Naive thymus-derived CD8-positive, alpha-beta T cell (primary cell): Measurements from ENCODE around the gene CXorf38. TPM values are rescaled to one million over a fixed set of nuclear protein-coding genes. Genes with fewer than 3 reads are reported as not detected.
"Not testable (repeated sequence)": the region's sequence is repeated elsewhere in the genome, so short reads cannot be mapped to it uniquely, and the experiment has no call there.

ENCODE experiments used
- ATAC-seq, 2 donors: fragments of 150-1000 bp; cut with Tn5 transposase in 1 of 2; sonication (Bioruptor Pico), chemical (Tn5 transposase) in 1 of 2; 1 replicate in 1 of 2; 2 replicates in 1 of 2; pipeline ENCODE4 v1.10.0; 2021; ENCODE audit warnings: mild to moderate bottlenecking in 2 of 2, moderate library complexity in 2 of 2
- POLR2A ChIA-PET: fragments of 350-600 bp; sonication (Branson Sonifier 250); formaldehyde crosslinking; loops from one replicate; lab custom pipeline; 2021; ENCODE audit warnings: antibody characterized with exemption; lab: Charles Lee
- DNase-seq, 10 donors: peaks; one replicate each; pipeline versions ENCODE4 v3.0.0 to v3.0.0-alpha.2; 2020 to 2022
- H3K27ac Mint-ChIP-seq, 10 donors: one replicate each; pipeline ENCODE4 v1.8.0; 2020 to 2022; ENCODE audit warnings: mild to moderate bottlenecking in 10 of 10, mixed read lengths in 10 of 10, moderate library complexity in 4 of 10, inconsistent platforms in 1 of 10
- H3K27me3 Mint-ChIP-seq, 5 donors: one replicate each; pipeline ENCODE4 v1.8.0; 2021 to 2022; ENCODE audit warnings: mixed read lengths in 5 of 5
- H3K36me3 Mint-ChIP-seq, 3 donors: one replicate each; pipeline ENCODE4 v1.8.0; 2020 to 2022; ENCODE audit warnings: mixed read lengths in 3 of 3, mild to moderate bottlenecking in 2 of 3, inconsistent platforms in 1 of 3
- H3K4me1 Mint-ChIP-seq, 4 donors: one replicate each; pipeline ENCODE4 v1.8.0; 2021 to 2022; ENCODE audit warnings: mixed read lengths in 4 of 4
- H3K4me3 Mint-ChIP-seq, 10 donors: one replicate each; pipeline ENCODE4 v1.8.0; 2020 to 2022; ENCODE audit warnings: mild to moderate bottlenecking in 10 of 10, mixed read lengths in 10 of 10, moderate library complexity in 6 of 10, inconsistent platforms in 1 of 10
- H3K9me3 Mint-ChIP-seq, 9 donors: one replicate each; pipeline ENCODE4 v1.8.0; 2020 to 2022; ENCODE audit warnings: mixed read lengths in 9 of 9, mild to moderate bottlenecking in 3 of 9, inconsistent platforms in 1 of 9, moderate library complexity in 1 of 9
- polyA plus RNA-seq, 3 donors: library from polyadenylated mRNA; unstranded; fragments of 300-500 nt; fragmentation: Illumina TruSeq; gene quantifications; one replicate each; pipeline ENCODE4 v1.2.3, GENCODE V29; 2021
- total RNA-seq, 8 experiments: library from RNA in 2 of 8; stranded (reverse) in 2 of 8; gene quantifications; one replicate each; pipeline ENCODE4 v1.2.3 and lab custom pipeline; 2021 to 2026

The CXorf38 gene
- total and polyA plus RNA-seq, 5 experiments from 2014 or later = 27.3 to 45.2 (median 36.6) TPM

DNA sequence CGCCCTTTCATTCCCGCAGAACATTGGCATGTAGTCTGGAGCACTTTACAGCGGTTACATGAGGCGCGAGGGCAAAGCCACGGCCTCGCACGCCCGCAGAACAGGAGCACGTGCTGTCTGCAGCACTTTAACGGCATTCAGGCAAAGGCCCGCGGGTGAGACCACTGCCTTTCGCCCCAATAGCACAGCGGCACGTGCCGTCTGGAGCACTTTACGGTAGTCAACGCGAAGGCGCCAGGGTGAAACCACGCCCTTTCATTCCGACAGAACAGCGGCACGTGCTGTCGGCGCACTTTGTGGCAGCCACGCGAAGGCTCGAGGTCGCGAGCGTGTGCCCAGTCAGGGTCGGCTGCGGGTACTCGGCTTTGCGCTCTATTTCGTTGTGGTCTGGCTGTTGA, 24.2 kb downstream of the CXorf38 start, which contains the start of gene MPC1L:
TSS of gene MPC1L (plus strand) at position 290 of the 398 bp plus-strand sequence. CDS start 138 bp downstream, outside the sequence.
- no peak for DNase-seq
- H3K36me3 Mint-ChIP-seq = peaks cover 0 to 14% (median 3%) of the 10 kb centered on the region in 3 donors
- no peak within 1 kb of the TSS for H3K4me3 Mint-ChIP-seq
- H3K27ac Mint-ChIP-seq = no peak within 1 kb of the TSS
- POLR2A ChIA-PET = interaction anchor here (0.6 kb wide), 1 partner anchor 932 kb away, joined by 3 read pairs; no protein-coding TSS in a partner anchor
- no peak for ATAC-seq
- no peaks in the 10 kb centered on the region for H3K27me3 Mint-ChIP-seq
- H3K4me1 Mint-ChIP-seq = no peaks in the 10 kb centered on the region
- peaks cover 0 to 3% (median 0%) of the 10 kb centered on the region in 9 donors for H3K9me3 Mint-ChIP-seq

DNA sequence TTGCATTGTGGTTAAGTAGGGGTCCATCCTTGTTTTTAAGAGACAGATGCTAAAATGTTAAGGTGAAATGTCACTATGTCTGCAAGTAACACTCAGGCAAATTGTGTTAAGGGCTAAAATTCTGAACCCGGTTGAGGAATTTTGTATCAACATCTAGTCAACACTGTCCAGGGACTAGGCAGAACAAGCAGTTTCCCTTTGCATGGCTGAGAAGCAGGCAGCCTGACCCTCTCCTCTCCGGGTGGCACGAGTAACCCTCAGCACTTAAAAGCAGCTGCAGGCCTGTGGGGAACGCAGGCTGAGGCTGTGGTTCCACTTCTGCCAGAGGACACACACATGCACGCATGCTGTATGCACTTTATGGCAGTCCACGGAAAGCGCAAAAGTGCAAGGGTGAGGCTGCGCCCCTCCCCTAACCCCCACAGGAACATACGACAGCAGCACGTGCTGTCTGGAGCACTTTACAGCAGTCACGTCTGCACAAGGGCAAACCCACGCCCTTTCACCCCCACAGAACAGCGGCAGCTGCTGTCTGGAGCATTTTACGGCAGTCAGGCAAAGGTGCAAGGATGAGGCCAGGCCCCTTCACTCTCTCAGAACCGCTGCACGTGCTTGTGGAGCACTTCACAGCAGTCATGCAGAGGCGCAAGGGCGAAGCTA, 24.8 kb downstream of the CXorf38 start:
- ATAC-seq (no peak), DNase-seq (no peak)
- Mint-ChIP-seq H3K27ac (no peak overlapping the region), H3K27me3 (no peaks in the 10 kb centered on the region), H3K4me1 (no peaks in the 10 kb centered on the region), H3K4me3 (no peak overlapping the region), H3K9me3 (peaks cover 0 to 3% (median 0%) of the 10 kb centered on the region in 9 donors), H3K36me3 (peaks cover 0 to 9% (median 0%) of the 10 kb centered on the region in 3 donors)
- POLR2A ChIA-PET = interaction anchor here (0.6 kb wide), 1 partner anchor 933 kb away, joined by 3 read pairs; no protein-coding TSS in a partner anchor

DNA sequence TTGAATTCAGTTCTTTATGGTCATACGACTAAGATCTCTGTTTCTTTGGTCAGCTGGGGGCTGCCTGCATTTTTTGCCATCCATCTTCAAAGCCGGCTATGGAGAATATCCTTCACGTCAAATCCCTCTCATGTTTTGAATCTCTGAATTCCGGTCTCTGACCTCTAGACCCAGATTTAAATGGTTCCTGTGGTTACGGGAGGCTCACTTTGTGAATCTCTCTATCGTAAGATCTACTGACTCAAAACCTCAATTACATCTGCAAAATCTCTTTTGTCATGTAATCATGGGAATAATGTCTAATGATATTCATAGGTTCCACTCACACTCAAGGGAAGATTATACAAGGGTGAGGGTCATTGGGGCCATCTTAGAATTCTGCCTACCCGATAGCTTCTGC, 29.8 kb downstream of the CXorf38 start:
- Mint-ChIP-seq H3K27me3 (no peaks in the 10 kb centered on the region), H3K36me3 (no peaks in the 10 kb centered on the region), H3K9me3 (no peaks in the 10 kb centered on the region), H3K4me1 (no peaks in the 10 kb centered on the region), H3K27ac (no peak overlapping the region), H3K4me3 (no peak overlapping the region)
- ATAC-seq = no peak
- DNase-seq = no peak
- POLR2A ChIA-PET = no interaction called here

DNA sequence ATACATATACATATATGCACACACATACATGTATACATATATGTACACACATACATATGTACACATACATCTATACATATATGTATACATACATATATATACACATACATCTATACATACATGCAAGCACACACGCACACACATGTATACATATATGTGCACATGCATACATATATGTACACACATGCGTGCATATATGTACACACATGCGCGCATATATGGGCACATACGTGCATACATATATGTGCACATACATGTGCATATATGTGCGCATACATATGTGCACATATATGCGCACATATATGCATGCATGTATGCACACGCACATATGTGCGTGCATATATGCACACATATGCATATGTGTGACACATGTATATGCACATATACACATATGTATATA, 31.4 kb downstream of the CXorf38 start:
- no peak overlapping the region for H3K4me3 Mint-ChIP-seq
- H3K9me3 Mint-ChIP-seq = no peaks in the 10 kb centered on the region
- H3K27ac Mint-ChIP-seq = no peak overlapping the region
- POLR2A ChIA-PET = no interaction called here
- H3K36me3 Mint-ChIP-seq = no peaks in the 10 kb centered on the region
- no peaks in the 10 kb centered on the region for H3K27me3 Mint-ChIP-seq
- DNase-seq = no peak
- H3K4me1 Mint-ChIP-seq = no peaks in the 10 kb centered on the region
- ATAC-seq = no peak

DNA sequence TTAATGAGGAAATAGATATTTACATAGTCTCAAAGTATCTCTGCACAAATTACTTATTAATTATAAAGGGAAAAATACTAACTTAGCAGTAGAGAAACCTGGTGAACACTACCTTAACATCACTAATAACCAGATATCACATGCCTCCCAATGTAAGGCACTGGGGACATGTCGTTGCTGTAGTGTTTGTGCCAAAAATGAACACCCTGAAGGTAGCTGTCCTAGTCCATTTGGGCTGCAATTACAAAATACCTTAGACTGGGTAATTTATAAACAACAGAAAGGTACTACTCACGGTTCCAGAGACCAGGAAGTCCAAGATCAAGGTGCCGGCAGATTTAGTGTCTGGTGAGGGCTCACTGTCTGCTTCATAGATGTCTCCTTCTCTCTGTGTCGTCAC, 34.9 kb downstream of the CXorf38 start:
- POLR2A ChIA-PET = no interaction called here

DNA sequence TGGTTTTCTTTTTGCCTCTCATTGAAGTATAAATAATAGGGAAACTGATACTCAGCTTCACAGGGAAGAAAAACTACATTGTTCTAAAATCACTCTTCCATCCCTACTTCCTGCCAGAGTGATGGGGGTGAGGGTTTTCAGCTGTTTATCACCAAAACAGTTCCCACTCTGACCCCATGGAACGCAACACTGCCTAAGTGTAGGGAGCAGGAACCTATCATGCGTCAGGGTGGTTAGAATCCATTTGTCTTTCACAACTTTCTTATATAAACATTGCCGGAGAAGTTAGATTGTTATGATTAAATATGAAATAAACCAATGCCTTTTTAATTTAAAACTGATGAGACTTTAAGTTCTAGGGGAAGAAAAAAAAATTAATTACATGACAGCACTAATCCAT, 40.0 kb downstream of the CXorf38 start:
- Mint-ChIP-seq H3K4me1 (no peaks in the 10 kb centered on the region), H3K27ac (peak overlapping the region in 1 of 10 donors; percentile 21), H3K4me3 (no peak overlapping the region), H3K36me3 (peaks cover 0 to 32% (median 0%) of the 10 kb centered on the region in 3 donors), H3K9me3 (no peaks in the 10 kb centered on the region), H3K27me3 (no peaks in the 10 kb centered on the region)
- ATAC-seq (no peak), DNase-seq (no peak)
- POLR2A ChIA-PET = no interaction called here

More for the DNA sequence above, 34.9 kb downstream of the CXorf38 start:
- peaks cover 0 to 2% (median 0%) of the 10 kb centered on the region in 3 donors for H3K36me3 Mint-ChIP-seq
- H3K27me3 Mint-ChIP-seq = no peaks in the 10 kb centered on the region
- no peak overlapping the region for H3K27ac Mint-ChIP-seq
- ATAC-seq = no peak
- H3K4me1 Mint-ChIP-seq = no peaks in the 10 kb centered on the region
- H3K9me3 Mint-ChIP-seq = no peaks in the 10 kb centered on the region
- DNase-seq = no peak
- H3K4me3 Mint-ChIP-seq = no peak overlapping the region

DNA sequence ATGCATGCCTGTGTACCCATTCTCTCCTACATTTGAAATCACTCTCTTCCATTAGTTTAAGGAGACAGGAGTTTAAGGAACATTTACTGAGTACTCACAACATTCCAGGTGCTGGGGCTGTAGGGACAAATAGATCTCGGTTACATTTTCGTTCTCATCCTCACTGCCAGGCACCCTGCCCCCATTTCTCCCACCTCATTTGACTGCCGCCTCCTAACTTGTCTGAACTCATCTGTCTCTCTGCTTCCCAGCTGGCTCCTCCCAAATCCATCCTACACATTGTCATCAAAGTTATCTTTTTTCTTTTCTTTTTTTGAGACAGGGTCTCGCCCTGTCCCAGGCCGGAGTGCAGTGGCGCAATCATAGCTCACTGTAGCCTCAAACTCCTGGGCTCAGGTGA, 43.9 kb downstream of the CXorf38 start:
- H3K9me3 Mint-ChIP-seq = no peaks in the 10 kb centered on the region
- peak overlapping the region in 5 of 10 donors; percentile 17 to 69 (median 29) for H3K27ac Mint-ChIP-seq
- no peaks in the 10 kb centered on the region for H3K27me3 Mint-ChIP-seq
- H3K4me3 Mint-ChIP-seq = no peak overlapping the region
- DNase-seq = no peak
- POLR2A ChIA-PET = no interaction called here
- no peaks in the 10 kb centered on the region for H3K4me1 Mint-ChIP-seq
- H3K36me3 Mint-ChIP-seq = peaks cover 0 to 64% (median 4%) of the 10 kb centered on the region in 3 donors
- no peak for ATAC-seq

DNA sequence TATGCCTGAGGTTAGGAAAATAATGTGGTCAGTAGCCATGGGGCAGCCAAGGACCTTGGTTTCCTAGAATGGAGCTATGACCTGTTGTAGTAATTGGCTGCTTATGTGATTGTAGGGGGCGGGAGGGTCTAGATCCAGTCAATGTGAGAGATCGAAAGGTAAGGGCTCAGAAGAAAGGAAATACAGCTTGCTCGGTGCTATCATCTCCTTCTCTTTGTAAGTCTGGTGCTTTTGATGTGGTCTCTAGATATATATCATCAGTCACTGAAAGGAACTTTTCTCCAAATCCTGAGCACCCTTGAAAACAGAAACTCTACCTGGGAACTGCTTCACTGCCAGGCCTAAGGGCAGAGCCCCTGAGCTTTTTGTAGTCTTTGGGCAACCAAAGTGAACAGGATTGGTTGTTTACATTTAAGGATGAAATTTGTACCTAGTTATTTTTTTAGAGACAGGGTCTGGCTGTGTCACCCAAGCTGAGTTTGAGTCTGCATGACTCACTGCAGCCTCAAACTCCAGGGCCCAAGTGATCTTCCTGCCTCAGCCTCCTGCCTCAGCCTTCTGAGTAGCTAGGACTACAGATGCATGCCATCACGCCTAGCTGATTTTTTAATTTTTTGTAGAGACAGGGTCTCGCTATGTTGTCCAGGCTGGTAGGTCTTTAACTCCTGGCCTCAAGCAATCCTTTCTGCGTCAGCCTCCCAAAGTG, 57.6 kb downstream of the CXorf38 start:
- not testable (repeated sequence) for H3K27me3 Mint-ChIP-seq, H3K9me3 Mint-ChIP-seq
- POLR2A ChIA-PET = interaction anchor here (1.7 kb wide), 1 partner anchor 9 kb away, joined by 7 read pairs; the partner anchor contains the start of gene ATP6AP2
- peaks cover 15 to 39% (median 38%) of the 10 kb centered on the region in 4 donors for H3K4me1 Mint-ChIP-seq
- ATAC-seq (peak; percentile 96 to 98), DNase-seq (peak in 6 of 10 donors; percentile 11 to 64 (median 34))
- peak overlapping the region in 9 of 10 donors; percentile 2 to 90 (median 75) for H3K27ac Mint-ChIP-seq
- peaks cover 0 to 38% (median 13%) of the 10 kb centered on the region in 3 donors for H3K36me3 Mint-ChIP-seq
- H3K4me3 Mint-ChIP-seq = peak overlapping the region in 8 of 10 donors; percentile 1 to 55 (median 40)

DNA sequence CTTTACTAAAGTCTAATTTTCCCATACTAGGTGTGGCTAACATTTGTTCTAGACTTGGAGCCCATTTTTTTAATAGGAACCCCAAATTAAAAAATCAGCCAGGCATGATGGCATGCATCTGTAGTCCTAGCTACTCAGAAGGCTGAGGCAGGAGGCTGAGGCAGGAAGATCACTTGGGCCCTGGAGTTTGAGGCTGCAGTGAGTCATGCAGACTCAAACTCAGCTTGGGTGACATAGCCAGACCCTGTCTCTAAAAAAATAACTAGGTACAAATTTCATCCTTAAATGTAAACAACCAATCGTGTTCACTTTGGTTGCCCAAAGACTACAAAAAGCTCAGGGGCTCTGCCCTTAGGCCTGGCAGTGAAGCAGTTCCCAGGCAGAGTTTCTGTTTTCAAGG, 59.7 kb downstream of the CXorf38 start:
- Mint-ChIP-seq H3K27ac (peak overlapping the region in 3 of 10 donors; percentile 34 to 74 (median 52)), H3K36me3 (peaks cover 0 to 19% (median 6%) of the 10 kb centered on the region in 3 donors), H3K4me1 (peaks cover 22 to 55% (median 46%) of the 10 kb centered on the region in 4 donors)
- H3K27me3 Mint-ChIP-seq, H3K4me3 Mint-ChIP-seq, H3K9me3 Mint-ChIP-seq, DNase-seq, POLR2A ChIA-PET: not testable (repeated sequence)
- peak in 1 of 2 donors; percentile 24 for ATAC-seq

DNA sequence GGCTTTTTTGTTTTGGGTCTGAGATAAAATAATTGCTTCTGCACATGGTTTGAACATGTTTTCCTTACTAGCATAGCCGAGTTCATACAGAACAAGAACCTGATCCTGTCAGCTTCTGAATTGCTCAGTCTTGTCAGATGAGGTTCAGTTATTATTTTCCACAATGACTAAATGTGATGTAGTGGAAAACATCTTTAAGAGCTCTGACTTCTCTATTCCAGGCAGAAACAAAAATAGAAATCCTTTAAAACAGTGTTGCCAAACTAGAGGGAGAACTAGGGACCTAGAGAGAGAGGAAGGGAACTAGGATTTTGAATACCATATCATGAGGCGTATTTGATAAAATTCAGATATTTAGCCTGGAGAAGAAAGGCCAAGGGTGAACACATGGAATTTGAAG, 64.5 kb downstream of the CXorf38 start:
- peaks cover 17 to 53% (median 42%) of the 10 kb centered on the region in 4 donors for H3K4me1 Mint-ChIP-seq
- no peak overlapping the region for H3K27ac Mint-ChIP-seq
- peaks cover 0 to 4% (median 0%) of the 10 kb centered on the region in 9 donors for H3K9me3 Mint-ChIP-seq
- H3K27me3 Mint-ChIP-seq = no peaks in the 10 kb centered on the region
- ATAC-seq (no peak), DNase-seq (no peak)
- H3K36me3 Mint-ChIP-seq = peaks cover 0 to 6% (median 0%) of the 10 kb centered on the region in 3 donors
- peak overlapping the region in 6 of 10 donors; percentile 13 to 83 (median 49) for H3K4me3 Mint-ChIP-seq
- POLR2A ChIA-PET = no interaction called here

DNA sequence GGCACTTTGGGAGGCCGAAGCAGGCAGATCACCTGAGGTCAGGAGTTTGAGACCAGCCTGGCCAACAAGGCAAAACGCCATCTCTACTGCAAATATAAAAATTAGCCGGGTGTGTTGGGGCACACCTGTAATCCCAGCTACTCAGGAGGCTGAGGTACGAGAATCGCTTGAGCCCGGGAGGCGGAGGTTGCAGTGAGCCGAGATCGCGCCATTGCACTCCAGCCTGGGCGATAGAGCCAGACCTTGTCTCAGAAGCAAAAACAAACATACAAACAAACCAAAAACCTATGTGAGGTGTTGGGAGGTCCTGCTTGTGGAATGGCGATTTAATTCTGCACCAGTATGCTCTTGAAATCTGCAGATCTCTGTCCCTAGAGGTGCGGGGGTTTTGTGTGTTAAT, 65.2 kb downstream of the CXorf38 start:
- POLR2A ChIA-PET, H3K27ac Mint-ChIP-seq, DNase-seq, ATAC-seq, H3K36me3 Mint-ChIP-seq, H3K9me3 Mint-ChIP-seq, H3K27me3 Mint-ChIP-seq: not testable (repeated sequence)
- peak overlapping the region in 9 of 10 donors; percentile 13 to 91 (median 83) for H3K4me3 Mint-ChIP-seq
- H3K4me1 Mint-ChIP-seq = peaks cover 17 to 49% (median 39%) of the 10 kb centered on the region in 4 donors

DNA sequence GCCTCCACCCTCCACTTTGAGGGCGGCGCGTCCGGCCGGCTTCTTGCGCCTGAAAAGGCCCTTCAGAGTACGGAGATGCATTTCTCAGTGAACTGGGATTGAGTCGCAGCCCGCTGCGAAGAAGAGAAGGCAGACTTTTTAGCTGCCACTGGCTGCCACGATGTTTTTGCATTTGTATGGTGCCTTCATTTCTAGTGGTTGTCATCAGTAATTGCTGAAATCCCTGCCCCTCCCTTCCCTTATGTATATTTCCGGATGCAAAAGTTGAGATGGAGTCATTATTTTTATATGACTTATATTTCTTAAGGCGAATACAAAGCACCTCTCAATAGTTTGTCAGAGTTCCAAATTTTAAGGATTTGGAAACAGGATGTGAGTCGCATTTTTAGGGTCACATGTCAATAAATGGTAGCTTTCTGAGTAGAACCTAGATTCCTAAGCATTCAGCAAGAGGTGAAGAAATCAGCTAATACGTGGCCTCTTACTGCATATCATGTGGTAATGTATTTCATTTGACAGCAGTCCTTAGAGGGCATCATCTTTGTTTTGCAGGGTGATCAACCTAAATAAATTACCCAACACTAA, 65.9 kb downstream of the CXorf38 start:
- peaks cover 0 to 6% (median 0%) of the 10 kb centered on the region in 3 donors for H3K36me3 Mint-ChIP-seq
- H3K27me3 Mint-ChIP-seq = no peaks in the 10 kb centered on the region
- ATAC-seq (peak; percentile 7 to 34), DNase-seq (peak in 7 of 10 donors; percentile 1 to 44 (median 25))
- POLR2A ChIA-PET = interaction anchor here (0.7 to 1.5 kb wide), 5 partner anchors 8 to 752 kb away, joined by 3 to 9 read pairs (median 4); partner anchors contain the start of genes DDX3X and MED14
- peaks cover 0 to 4% (median 0%) of the 10 kb centered on the region in 9 donors for H3K9me3 Mint-ChIP-seq
- H3K27ac Mint-ChIP-seq = peak overlapping the region; percentile 58 to 93 (median 90)
- H3K4me1 Mint-ChIP-seq = peaks cover 17 to 43% (median 38%) of the 10 kb centered on the region in 4 donors
- peak overlapping the region; percentile 77 to 91 (median 82) for H3K4me3 Mint-ChIP-seq
